HEK293 (cell line): Measurements from ENCODE around the gene CCDC116.

Experiments
- GLIS1 ChIP-seq: fragments of 450-650 bp; formaldehyde crosslinking; IDR thresholded peaks from 2 replicates; pipeline ENCODE4 v1.5.1; 2016; ENCODE audit warnings: missing biosample characterization, missing genetic modification characterization
- GLIS2 ChIP-seq: fragments of 450-650 bp; formaldehyde crosslinking; IDR thresholded peaks from 2 replicates; pipeline ENCODE4 v1.5.1; 2016; ENCODE audit warnings: missing biosample characterization, missing genetic modification characterization
- HOXA7 ChIP-seq: sonication (generic); formaldehyde crosslinking; IDR thresholded peaks from 2 replicates; pipeline ENCODE4 v1.8.1; 2022; ENCODE audit warnings: missing genetic modification reagents, borderline replicate concordance
- HOXD13 ChIP-seq: sonication (generic); formaldehyde crosslinking; IDR thresholded peaks from 2 replicates; pipeline ENCODE4 v1.8.0; 2022; ENCODE audit warnings: missing genetic modification reagents, borderline replicate concordance
- IKZF3 ChIP-seq: fragments of 450-650 bp; IDR thresholded peaks from 2 replicates; pipeline ENCODE4 v1.5.0; 2018; ENCODE audit warnings: missing biosample characterization, mild to moderate bottlenecking, missing genetic modification characterization, moderate library complexity
- KLF9 ChIP-seq: fragments of 450-650 bp; formaldehyde crosslinking; IDR thresholded peaks from 2 replicates; pipeline ENCODE4 v1.5.1; 2016; ENCODE audit warnings: missing biosample characterization, missing genetic modification characterization, low read depth
- PBX3 ChIP-seq: sonication (generic); formaldehyde crosslinking; IDR thresholded peaks from 2 replicates; pipeline ENCODE4 v1.8.1; 2022; ENCODE audit warnings: mild to moderate bottlenecking, moderate library complexity, missing genetic modification reagents
- PRDM10 ChIP-seq: fragments of 450-650 bp; formaldehyde crosslinking; IDR thresholded peaks from 2 replicates; pipeline ENCODE4 v1.5.1; 2016; ENCODE audit warnings: missing biosample characterization, missing genetic modification characterization
- YY2 ChIP-seq: fragments of 450-650 bp; formaldehyde crosslinking; IDR thresholded peaks from 2 replicates; pipeline ENCODE4 v1.5.1; 2016; ENCODE audit warnings: missing biosample characterization, missing genetic modification characterization
- ZBTB10 ChIP-seq: fragments of 450-650 bp; formaldehyde crosslinking; IDR thresholded peaks from 2 replicates; pipeline ENCODE4 v1.5.1; 2016; ENCODE audit warnings: missing biosample characterization, missing genetic modification characterization
- ZBTB8A ChIP-seq: fragments of 450-650 bp; formaldehyde crosslinking; IDR thresholded peaks from 2 replicates; pipeline ENCODE4 v1.5.1; 2016; ENCODE audit warnings: missing biosample characterization, missing genetic modification characterization
- ZNF140 ChIP-seq: fragments of 450-650 bp; formaldehyde crosslinking; IDR thresholded peaks from 2 replicates; pipeline ENCODE4 v1.5.1; 2016; ENCODE audit warnings: missing biosample characterization, missing genetic modification characterization
- ZNF157 ChIP-seq: fragments of 450-650 bp; formaldehyde crosslinking; IDR thresholded peaks from 2 replicates; pipeline ENCODE4 v1.5.1; 2016; ENCODE audit warnings: missing biosample characterization, missing genetic modification characterization
- ZNF266 ChIP-seq: fragments of 450-650 bp; formaldehyde crosslinking; IDR thresholded peaks from 2 replicates; pipeline ENCODE4 v1.5.1; 2016; ENCODE audit warnings: missing biosample characterization, missing genetic modification characterization, low read depth
- ZNF324 ChIP-seq: fragments of 450-650 bp; formaldehyde crosslinking; IDR thresholded peaks from 2 replicates; pipeline ENCODE4 v1.5.1; 2016; ENCODE audit warnings: missing biosample characterization, missing genetic modification characterization
- ZNF398 ChIP-seq: fragments of 450-650 bp; formaldehyde crosslinking; IDR thresholded peaks from 2 replicates; pipeline ENCODE4 v1.5.1; 2017; ENCODE audit warnings: missing biosample characterization, missing genetic modification characterization
- ZNF426 ChIP-seq: fragments of 450-650 bp; formaldehyde crosslinking; IDR thresholded peaks from 2 replicates; pipeline ENCODE4 v1.5.1; 2017; ENCODE audit warnings: missing biosample characterization, missing genetic modification characterization, mild to moderate bottlenecking, inconsistent platforms, moderate library complexity
- ZNF510 ChIP-seq: fragments of 450-650 bp; formaldehyde crosslinking; IDR thresholded peaks from 2 replicates; pipeline ENCODE4 v1.5.1; 2018; ENCODE audit warnings: mild to moderate bottlenecking, missing genetic modification characterization, missing biosample characterization; ENCODE audit not compliant: insufficient replicate concordance
- ZNF544 ChIP-seq: fragments of 450-650 bp; formaldehyde crosslinking; IDR thresholded peaks from 2 replicates; pipeline ENCODE4 v1.5.0; 2017; ENCODE audit warnings: missing biosample characterization, missing genetic modification characterization
- ZNF558 ChIP-seq: fragments of 450-650 bp; formaldehyde crosslinking; IDR thresholded peaks from 2 replicates; pipeline ENCODE4 v1.5.1; 2016; ENCODE audit warnings: missing biosample characterization, missing genetic modification characterization
- ZNF560 ChIP-seq: fragments of 450-650 bp; formaldehyde crosslinking; IDR thresholded peaks from 2 replicates; pipeline ENCODE4 v1.5.1; 2017; ENCODE audit warnings: missing biosample characterization, missing genetic modification characterization, borderline replicate concordance
- ZNF580 ChIP-seq: fragments of 450-650 bp; formaldehyde crosslinking; IDR thresholded peaks from 2 replicates; pipeline ENCODE4 v1.5.1; 2016; ENCODE audit warnings: missing biosample characterization, missing genetic modification characterization
- ZNF610 ChIP-seq: fragments of 450-650 bp; formaldehyde crosslinking; IDR thresholded peaks from 2 replicates; pipeline ENCODE4 v1.5.1; 2016; ENCODE audit warnings: missing biosample characterization, missing genetic modification characterization, borderline replicate concordance
- ZNF621 ChIP-seq: fragments of 450-650 bp; formaldehyde crosslinking; IDR thresholded peaks from 2 replicates; pipeline ENCODE4 v1.5.1; 2017; ENCODE audit warnings: missing biosample characterization, missing genetic modification characterization
- ZNF658 ChIP-seq: fragments of 450-650 bp; formaldehyde crosslinking; IDR thresholded peaks from 2 replicates; pipeline ENCODE4; 2016; ENCODE audit warnings: missing biosample characterization, missing genetic modification characterization
- ZNF777 ChIP-seq: fragments of 450-650 bp; formaldehyde crosslinking; IDR thresholded peaks from 2 replicates; pipeline ENCODE4 v1.5.1; 2017; ENCODE audit warnings: missing biosample characterization, missing genetic modification characterization, borderline replicate concordance
- ZNF785 ChIP-seq: fragments of 450-650 bp; formaldehyde crosslinking; IDR thresholded peaks from 2 replicates; pipeline ENCODE4 v1.5.1; 2016; ENCODE audit warnings: missing biosample characterization, missing genetic modification characterization
- ZXDB ChIP-seq: fragments of 450-650 bp; formaldehyde crosslinking; IDR thresholded peaks from 2 replicates; pipeline ENCODE4 v1.5.1; 2016; ENCODE audit warnings: missing biosample characterization, missing genetic modification characterization

CCDC116 gene

GRCh38 chr22:21629255-21630149, 3.1 kb upstream of the CCDC116 start, which contains the start of gene YDJC (continued):
- TF ChIP-seq PRDM10 (tag by site-specific recombination) = no peak
- TF ChIP-seq ZNF140 = no peak
- TF ChIP-seq ZNF157 (tag by site-specific recombination) = no peak
- TF ChIP-seq KLF9 (tag by site-specific recombination) = peak; percentile 93
- peak; percentile 45; the same call in 1 of the 2 replicates for TF ChIP-seq ZNF785 (tag by site-specific recombination)
- TF ChIP-seq ZXDB (tag by site-specific recombination) = peak; percentile 73
- TF ChIP-seq GLIS2 (tag by site-specific recombination) = peak; percentile 86
- no peak for TF ChIP-seq ZNF544 (tag by site-specific recombination)
- TF ChIP-seq HOXD13 (CRISPR knock-in tag) = no peak
- no peak for TF ChIP-seq ZNF777 (tag by site-specific recombination)
- TF ChIP-seq ZNF266 = no peak
- TF ChIP-seq ZNF610 = no peak
- TF ChIP-seq IKZF3 = peak; percentile 29; the same call in 1 of the 2 replicates
- no peak for TF ChIP-seq ZNF426 (tag by site-specific recombination)
- TF ChIP-seq ZBTB8A (tag by site-specific recombination) = peak; percentile 72
- no peak for TF ChIP-seq ZNF658 (tag by site-specific recombination)
- TF ChIP-seq PBX3 (CRISPR knock-in tag) = peak; percentile 70
- no peak for TF ChIP-seq ZNF510 (tag by site-specific recombination)
- 0 out of 2 replicates have a peak, but pooled peaks have one; percentile 7 for TF ChIP-seq ZNF398 (tag by site-specific recombination)
- peak; percentile 90 for TF ChIP-seq ZNF580
- peak; percentile 50 for TF ChIP-seq GLIS1
- no peak for TF ChIP-seq ZNF560
- TF ChIP-seq HOXA7 (CRISPR knock-in tag) = no peak
- no peak for TF ChIP-seq YY2 (tag by site-specific recombination)
- TF ChIP-seq ZBTB10 (tag by site-specific recombination) = no peak; the same call in 1 of the 2 replicates
- no peak for TF ChIP-seq ZNF621 (tag by site-specific recombination)
- no peak for TF ChIP-seq ZNF324
- TF ChIP-seq ZNF558 (tag by site-specific recombination) = no peak
